GM18526 (cell line): ENCODE measurements around the gene NECAP2.

ENCODE experiments used
- POLR2A ChIP-seq: IDR thresholded peaks from 3 replicates; pipeline ENCODE4 v1.6.1; 2011; ENCODE audit not compliant: insufficient read length; ENCODE audit errors: extremely low read depth

Gene NECAP2

DNA sequence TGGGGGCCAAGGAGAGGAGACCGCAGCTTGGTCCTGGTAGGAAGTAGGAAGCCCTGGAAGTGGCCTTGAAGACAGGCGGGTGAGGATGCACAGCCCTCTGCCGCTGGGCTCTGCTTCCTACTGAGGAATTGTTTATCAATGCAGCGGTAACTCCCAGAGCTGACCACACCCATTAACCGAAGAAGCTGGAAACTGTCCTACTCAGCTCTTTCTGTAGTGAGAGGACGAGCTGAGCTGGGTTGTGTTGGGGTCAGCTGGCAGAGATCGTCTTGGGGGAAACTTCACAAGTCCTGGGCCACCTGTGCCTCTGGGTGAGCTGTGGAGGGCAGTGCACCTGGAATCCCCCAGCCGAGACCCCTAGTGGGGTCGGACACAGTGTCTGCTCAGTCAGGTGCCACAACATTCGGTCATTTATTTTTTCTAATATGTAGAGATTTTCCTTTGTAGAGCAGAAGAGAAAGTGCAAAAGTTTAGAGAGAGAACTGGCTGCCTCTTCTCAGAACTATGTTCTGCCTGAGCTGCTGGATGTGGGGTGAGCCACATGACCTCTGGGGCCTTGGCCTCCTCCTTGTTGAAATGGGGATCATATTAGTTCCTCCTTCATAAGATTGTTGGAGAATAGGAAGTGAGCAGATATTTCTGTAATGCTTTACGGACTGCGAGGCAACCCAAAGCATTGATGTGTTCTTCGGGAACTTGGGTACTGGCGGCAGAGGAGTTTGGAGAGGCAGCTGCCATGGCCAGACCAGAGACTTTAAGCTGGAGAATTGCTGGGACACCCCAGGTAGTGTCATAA is 3.6 kb downstream of the NECAP2 start:
- TF ChIP-seq POLR2A = no peak

DNA sequence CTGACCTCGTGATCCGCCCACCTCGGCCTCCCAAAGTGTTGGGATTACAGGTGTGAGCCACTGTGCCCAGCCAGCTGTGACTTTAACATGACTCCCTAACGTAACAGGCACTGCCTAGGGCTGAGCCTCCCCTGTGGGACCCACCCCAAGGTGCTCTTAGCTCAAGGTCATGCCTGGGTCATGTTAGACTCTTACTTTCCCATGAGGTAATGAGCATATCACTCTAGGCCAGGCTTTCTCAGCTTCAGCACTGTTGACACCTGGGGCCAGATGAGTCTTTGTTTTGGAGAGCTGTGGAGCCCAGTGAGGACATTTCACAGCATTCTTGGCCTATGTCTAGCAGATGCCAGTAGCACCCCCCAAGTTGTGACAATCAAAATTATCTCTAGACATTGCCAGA is 4.5 kb downstream of the NECAP2 start:
- TF ChIP-seq POLR2A = no peak

DNA sequence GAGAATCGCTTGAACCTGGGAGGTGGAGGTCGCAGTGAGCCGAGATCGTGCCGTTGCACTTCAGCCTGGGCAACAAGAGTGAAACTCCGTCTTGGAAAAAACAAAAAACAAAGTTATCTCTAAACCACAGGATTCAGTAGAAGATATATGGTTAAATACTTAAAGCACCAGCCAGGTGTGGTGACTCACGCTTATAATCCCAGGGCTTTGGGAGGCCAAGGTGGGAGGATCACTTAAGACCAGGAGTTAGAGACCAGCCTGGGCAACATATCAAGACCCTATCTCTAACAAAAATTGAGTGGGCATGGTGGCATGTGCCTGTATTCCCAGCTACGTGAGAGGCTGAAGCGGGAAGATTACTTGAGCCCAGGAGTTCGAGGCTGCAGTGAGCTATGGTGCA is 5.6 kb downstream of the NECAP2 start:
- no peak for TF ChIP-seq POLR2A

DNA sequence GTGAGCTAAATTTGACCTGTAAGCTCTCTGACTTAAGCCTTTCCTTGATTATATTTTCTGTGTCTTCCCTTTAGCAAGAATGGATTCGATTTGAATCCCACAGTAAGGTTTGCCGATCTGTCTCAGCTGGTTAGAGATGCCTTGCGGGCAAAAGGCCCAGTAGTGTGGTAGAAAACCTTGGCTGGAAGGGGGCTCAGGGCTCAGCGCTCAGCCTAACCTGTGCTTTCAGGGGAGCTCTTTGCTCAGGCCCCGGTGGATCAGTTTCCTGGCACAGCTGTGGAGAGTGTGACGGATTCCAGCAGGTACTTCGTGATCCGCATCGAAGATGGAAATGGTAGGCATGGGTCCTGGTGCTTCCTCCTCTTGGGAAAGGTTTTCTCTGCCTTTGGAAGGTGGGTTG is 7.1 kb downstream of the NECAP2 start:
- TF ChIP-seq POLR2A = no peak

DNA sequence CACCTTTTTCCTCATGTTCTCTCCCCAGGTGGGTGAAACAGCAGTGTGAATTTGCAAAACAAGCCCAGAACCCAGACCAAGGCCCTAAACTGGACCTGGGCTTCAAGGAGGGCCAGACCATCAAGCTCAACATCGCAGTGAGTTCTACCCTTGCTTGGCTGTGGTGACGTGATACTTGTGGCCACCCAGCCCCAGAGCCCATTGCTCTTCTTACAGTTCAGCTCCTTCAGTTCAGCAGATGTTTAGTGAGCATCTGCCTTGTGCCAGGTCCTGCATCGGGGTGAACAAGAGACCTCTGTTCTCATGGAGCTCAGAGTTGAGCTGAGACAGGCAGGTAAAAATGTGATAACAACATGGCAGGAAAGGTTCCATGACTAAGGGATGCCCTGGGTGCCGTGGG is 8.5 kb downstream of the NECAP2 start:
- TF ChIP-seq POLR2A = no peak

DNA sequence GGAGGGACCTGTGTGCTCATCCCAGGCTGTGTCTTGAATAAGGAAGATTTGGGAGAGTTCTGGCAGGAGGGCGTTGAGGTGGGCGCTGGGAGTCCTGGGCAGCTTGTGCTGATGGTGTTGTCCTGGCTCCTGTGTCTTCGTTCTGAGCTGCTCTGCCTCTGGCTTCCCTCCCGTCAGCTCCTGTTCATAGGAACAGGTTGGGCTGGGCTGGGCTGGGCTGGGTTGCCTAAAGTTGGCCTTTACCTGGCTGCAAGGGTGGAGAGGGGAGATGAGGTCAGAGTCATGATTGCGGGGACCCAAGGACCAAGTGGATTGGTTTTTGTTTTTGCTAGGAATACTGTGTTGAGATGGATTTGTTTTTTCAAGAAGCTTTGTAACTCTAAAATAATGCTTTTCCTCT is 9.1 kb downstream of the NECAP2 start:
- no peak for TF ChIP-seq POLR2A

DNA sequence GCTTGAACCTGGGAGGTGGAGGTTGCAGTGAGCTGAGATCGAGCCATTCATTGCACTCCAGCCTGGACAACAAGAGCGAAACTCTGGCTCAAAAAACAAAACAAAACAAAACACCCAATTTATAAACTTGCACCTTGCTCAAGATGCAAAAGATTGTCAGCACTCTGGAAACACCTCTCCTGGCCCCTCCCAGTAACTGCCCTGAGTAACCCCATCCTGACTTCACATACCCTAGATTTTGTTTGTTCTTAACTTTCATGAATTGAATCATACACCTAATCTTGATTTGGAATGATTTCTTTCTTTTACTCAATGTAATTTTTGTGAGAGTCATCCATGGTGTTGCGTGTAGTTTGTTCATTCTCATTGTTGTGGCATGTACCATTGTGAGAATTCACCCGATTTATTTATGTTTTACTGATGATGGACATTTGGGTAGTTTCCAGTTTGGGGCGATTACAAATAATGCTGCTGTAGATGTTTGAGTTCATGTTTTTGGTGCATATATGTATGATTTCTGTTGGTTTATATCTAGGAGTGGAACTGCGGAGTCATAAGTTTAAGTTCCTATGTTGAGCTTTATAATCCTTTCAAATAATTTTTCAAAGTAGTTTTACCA is 10.4 kb downstream of the NECAP2 start:
- no peak for TF ChIP-seq POLR2A

DNA sequence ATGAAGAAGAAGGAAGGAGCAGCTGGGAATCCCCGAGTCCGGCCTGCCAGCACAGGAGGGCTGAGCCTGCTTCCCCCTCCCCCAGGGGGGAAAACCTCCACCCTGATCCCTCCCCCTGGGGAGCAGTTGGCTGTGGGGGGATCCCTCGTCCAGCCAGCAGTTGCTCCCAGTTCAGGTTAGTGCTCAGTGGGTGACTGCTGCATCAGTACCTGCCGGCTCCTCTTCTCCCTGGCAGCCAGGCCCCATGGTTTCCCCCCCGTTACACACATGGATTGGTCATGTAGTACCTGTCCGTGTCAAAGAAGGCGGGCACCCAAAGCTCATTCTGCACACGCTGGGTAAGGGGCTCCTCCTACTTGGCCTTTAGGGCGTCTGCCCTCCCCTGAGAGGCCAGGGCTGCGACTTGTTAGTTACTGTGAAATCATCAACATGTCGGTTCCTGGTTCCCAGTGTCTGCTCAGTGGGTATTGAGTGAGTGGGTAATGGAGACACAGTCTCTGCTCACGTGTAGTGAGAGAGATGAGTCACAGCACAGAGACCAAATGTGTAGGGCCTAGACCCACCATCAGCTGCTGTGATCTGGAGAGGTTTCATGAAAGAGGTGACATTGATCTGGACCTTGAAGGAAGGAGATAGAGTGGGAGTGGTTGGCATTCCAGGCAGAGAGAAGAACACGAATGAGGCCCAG is 11.5 kb downstream of the NECAP2 start:
- TF ChIP-seq POLR2A = no peak

DNA sequence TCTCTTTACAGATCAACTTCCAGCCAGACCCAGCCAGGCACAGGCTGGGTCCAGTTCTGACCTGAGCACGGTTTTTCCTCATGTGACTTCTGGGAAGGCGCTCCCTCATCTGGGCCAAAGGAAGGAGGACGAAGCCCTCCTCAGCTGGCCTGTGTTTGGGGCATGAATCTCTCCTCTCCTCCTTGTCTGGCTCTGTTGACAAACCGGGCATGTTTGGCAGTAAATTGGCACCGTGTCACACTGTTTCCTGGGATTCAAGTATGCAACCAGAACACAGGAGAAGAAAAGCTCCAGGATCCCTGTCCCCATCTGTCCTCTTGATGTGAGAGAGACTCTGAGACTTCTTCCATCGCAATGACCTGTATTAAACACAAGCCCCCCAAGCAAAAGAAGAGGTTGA is 18.3 kb downstream of the NECAP2 start:
- no peak for TF ChIP-seq POLR2A

DNA sequence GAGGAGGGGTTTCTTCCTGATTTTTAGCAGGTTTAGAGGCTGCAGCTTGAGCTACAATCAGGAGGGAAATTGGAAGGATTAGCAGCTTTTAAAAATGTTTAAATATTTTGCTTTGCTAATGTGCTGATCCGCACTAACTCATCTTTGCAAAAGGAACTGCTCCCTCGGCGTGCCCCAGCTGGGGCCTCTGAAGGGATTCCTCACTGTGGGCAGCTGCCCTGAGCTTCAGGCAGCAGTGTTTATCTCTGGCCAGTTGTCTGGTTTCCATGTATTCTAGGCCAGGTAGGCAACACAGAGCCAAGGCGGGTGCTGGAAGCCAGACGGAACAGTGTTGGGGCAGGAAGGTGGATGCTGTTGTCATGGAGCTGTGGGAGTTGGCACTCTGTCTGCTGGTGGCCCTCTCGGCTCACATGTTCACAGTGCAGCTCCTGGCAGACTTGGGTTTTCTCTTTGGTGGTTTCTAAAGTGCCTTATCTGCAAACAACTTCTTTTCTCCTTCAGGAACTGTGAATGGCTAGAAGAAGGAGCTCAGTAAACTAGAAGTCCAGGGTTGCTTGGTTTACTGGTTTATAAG is 18.9 kb downstream of the NECAP2 start:
- no peak for TF ChIP-seq POLR2A

DNA sequence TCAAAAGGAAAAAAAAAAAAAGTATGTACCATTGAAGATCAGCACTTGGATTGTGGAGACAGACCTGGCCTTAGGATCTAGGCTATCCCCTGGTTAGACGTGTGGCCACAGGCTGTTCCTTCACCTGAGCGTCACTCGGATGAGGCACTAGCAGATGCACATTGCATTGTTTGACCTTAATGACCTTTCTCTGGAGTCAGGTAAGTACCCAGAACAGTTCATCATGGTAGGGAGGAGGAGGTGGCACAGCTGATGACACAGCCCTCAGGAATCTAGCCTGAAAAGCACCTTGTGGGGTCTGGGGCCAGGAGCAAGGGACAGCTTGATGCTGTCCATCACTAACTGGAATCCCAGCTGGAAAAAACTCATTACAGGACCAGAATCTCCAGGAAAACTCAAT is 21.2 kb downstream of the NECAP2 start:
- no peak for TF ChIP-seq POLR2A

DNA sequence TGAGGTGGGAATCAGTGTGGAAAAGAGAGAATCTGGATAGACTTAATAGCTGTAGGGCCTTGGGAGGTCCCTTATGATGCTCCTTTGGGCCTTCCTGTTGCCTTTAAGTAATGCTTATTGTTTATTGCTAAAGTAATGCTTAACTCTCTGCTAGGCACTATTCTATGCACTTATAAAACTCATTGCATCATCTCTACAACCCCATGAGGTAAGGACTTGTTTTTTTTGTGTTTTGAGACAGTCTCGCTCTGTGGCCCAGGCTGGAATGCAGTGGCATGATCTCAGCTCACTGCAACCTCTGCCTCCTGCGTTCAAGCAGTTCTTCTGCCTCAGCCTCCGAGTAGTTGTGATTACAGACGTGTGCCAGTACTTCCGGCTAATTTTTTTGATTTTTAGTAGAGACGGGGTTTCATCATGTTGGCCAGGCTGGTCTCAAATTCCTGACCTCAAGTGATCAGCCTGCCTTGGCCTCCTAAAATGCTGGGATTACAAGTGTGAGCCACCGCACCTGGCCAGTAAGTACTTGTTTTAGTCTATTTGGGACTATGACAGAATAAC is 22.3 kb downstream of the NECAP2 start:
- TF ChIP-seq POLR2A = no peak

DNA sequence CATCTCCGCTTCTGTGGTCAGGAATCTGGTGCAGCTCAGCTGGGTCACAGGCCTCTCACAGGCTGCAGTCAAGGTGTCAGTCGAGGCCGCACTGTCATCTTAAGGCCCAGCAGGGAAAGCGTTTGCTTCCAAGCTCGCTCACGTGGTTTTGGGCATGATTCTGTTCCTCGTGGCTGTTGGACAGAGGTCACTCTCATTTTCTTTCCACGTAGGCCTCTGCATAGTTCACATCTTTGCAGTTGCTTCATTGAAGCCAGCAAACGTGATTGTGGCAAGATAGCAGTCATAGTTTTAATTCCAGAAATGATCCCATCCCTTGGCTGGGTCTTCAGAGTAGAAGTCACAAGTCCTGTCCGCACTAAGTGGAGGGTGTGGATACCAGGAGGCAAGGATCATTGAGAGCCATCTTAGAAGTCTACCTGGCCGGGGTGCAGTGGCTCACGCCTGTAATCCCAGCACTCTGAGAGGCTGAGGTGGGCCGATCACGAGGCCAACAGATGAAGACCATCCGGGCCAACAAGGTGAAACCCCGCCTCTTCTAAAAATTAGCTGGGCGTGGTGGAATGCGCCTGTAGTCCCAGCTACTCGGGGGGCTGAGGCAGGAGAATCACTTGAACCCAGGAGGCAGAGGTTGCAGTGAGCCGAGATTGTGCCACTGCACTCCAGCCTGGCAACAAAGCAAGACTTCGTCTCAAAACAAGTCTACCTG is 24.5 kb downstream of the NECAP2 start:
- TF ChIP-seq POLR2A = no peak

DNA sequence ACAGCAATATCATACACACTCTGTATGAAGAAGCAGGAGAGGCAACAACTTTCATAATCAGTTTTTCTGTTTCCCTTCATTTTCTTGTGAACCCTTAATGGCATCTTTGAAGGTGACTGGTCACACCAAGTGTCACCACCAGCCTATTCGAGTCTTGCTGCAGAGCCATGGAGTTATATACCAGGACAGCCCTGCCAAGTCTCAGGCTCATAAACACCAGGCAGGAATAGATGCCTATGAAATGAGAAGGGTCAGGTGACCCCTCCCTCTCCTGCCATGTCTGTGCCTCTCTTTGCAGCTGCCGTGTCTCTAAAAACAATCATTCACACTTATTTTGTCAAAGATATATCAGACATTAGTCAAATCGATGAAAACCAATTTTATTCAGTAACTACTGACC is 28.0 kb downstream of the NECAP2 start:
- no peak for TF ChIP-seq POLR2A

DNA sequence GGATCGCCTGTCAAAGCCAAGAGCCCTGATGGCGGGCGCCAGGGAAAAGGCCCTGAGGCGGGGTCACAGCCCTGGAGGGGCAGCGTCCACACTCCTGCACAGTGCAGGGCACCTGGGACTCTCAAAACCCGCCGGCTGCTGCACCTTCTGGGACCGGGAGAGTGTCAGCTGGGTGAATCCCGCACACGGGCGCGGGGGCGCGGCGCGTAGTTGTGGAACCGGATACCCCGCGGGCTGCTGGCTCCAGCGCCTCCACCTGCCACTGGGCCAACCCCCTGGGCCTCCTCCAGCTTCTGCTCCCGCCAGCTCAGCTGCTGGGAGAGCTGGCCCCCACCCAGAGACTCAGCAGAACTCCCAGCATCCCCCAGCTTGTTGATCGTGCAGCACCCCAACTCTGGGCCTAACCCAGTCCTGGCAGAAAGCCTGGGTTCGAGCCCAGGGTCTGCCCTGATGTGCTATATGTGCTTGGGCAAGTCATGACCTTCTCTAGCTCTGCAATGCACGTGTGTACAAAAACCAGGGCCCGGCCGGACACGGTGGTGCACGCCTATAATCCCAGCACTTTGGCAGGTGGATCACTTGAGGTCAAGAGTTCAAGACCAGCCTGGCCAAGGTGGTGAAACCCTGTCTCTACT is 33.8 kb downstream of the NECAP2 start:
- TF ChIP-seq POLR2A = no peak
